ENCODE measurements around the gene CAMK2N1. TPM values are rescaled to one million over a fixed set of nuclear protein-coding genes. Genes with fewer than 3 reads are reported as not detected.

Gene CAMK2N1
- total RNA-seq, 1 experiment from 2014 or later: 4.4 TPM

DNA sequence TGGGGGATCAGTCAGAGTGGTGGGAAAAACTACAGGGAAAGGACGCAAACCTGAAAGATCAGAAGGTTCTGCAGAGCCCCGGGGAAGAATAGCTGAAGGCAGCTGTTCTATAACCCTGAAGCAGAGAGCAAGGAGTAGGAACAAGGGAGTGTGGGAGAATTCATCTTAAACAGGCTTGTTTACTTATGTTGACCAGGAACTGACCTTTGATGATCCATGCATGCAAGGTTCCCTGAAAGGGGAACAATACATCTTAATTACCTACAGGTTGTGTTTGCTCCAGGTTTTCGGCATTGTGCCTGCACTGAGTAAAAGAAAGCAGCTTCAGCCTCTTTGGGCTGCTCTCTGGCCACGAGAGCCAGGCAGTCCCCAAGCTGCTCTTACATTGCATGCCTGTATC is 47.6 kb upstream of the CAMK2N1 start:
- ATAC-seq (no peak), DNase-seq (ENCODE audit: low read depth, low spot score) (no peak)
- Histone ChIP-seq H3K36me3 (ENCODE audit: control insufficient read depth, insufficient read depth, low read length) (no peaks in the 10 kb centered on the region), H3K9me3 (ENCODE audit: control insufficient read depth, insufficient read depth, low read depth, low read length) (no peaks in the 10 kb centered on the region), H3K4me1 (ENCODE audit: control insufficient read depth, insufficient read depth, low read length) (no peaks in the 10 kb centered on the region), H3K27me3 (ENCODE audit: control insufficient read depth, insufficient read depth, low read length) (peaks cover 15% of the 10 kb centered on the region; the same call in 1 of the 2 replicates), H3K4me3 (ENCODE audit: low read depth in 2 of 2, low read length in 2 of 2) (no peak overlapping the region), H3K27ac (ENCODE audit: low read length) (no peak overlapping the region)
- in situ Hi-C loops (cut with HindIII; ENCODE audit: low pct_unique_long_range_greater_than_20kb, low sequenced_read_pairs): no loop called here
- BruUV-seq (replicated peaks): no TSS peak
- intact Hi-C loops (cut with micrococcal nuclease; ENCODE audit: unreplicated experiment): no loop called here
- ChIA-PET POLR2A (no interaction called here), CTCF (interaction anchor here (0.6 kb wide), 1 partner anchor 19 kb away, joined by 4 read pairs; no protein-coding TSS in a partner anchor)
- TF ChIP-seq, protein P1, sequence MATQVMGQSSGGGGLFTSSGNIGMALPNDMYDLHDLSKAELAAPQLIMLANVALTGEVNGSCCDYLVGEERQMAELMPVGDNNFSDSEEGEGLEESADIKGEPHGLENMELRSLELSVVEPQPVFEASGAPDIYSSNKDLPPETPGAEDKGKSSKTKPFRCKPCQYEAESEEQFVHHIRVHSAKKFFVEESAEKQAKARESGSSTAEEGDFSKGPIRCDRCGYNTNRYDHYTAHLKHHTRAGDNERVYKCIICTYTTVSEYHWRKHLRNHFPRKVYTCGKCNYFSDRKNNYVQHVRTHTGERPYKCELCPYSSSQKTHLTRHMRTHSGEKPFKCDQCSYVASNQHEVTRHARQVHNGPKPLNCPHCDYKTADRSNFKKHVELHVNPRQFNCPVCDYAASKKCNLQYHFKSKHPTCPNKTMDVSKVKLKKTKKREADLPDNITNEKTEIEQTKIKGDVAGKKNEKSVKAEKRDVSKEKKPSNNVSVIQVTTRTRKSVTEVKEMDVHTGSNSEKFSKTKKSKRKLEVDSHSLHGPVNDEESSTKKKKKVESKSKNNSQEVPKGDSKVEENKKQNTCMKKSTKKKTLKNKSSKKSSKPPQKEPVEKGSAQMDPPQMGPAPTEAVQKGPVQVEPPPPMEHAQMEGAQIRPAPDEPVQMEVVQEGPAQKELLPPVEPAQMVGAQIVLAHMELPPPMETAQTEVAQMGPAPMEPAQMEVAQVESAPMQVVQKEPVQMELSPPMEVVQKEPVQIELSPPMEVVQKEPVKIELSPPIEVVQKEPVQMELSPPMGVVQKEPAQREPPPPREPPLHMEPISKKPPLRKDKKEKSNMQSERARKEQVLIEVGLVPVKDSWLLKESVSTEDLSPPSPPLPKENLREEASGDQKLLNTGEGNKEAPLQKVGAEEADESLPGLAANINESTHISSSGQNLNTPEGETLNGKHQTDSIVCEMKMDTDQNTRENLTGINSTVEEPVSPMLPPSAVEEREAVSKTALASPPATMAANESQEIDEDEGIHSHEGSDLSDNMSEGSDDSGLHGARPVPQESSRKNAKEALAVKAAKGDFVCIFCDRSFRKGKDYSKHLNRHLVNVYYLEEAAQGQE (IDR thresholded peaks at IDR 0.05; ENCODE audit: insufficient read depth in 1 of 2, low read depth in 2 of 2, low read length in 1 of 2): no peak
- no peak for TF ChIP-seq SIN3A (IDR thresholded peaks at IDR 0.05; ENCODE audit: borderline replicate concordance, insufficient read depth, low read depth, low read length)
- no peak for TF ChIP-seq TCF7L2 (IDR thresholded peaks at IDR 0.05; ENCODE audit: low read depth, low read length)
- TF ChIP-seq POLR2AphosphoS5 (IDR thresholded peaks at IDR 0.05; ENCODE audit: low read depth, low read length): no peak
- TF ChIP-seq, protein P2, sequence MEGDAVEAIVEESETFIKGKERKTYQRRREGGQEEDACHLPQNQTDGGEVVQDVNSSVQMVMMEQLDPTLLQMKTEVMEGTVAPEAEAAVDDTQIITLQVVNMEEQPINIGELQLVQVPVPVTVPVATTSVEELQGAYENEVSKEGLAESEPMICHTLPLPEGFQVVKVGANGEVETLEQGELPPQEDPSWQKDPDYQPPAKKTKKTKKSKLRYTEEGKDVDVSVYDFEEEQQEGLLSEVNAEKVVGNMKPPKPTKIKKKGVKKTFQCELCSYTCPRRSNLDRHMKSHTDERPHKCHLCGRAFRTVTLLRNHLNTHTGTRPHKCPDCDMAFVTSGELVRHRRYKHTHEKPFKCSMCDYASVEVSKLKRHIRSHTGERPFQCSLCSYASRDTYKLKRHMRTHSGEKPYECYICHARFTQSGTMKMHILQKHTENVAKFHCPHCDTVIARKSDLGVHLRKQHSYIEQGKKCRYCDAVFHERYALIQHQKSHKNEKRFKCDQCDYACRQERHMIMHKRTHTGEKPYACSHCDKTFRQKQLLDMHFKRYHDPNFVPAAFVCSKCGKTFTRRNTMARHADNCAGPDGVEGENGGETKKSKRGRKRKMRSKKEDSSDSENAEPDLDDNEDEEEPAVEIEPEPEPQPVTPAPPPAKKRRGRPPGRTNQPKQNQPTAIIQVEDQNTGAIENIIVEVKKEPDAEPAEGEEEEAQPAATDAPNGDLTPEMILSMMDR (IDR thresholded peaks at IDR 0.05): no peak

DNA sequence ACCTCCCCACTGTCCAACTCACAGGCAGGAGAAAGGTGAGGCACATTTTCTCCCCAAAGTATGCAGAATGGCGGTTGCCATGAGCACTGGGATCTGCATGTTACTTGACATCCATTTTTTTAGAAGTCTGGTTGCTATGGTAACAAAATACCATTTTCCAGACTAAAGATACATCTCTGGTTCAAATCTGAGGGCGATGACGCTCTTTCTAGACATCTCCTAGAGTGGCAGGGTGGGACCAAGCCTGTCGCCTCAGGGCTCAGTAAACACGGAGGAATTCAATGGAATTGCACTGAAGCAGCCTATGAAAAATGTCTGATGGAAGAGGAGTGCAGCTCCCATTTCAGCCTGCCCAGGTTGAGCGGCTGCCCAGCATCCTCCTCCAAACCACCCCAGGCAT is 44.9 kb upstream of the CAMK2N1 start:
- H3K4me3 ChIP-seq (ENCODE audit: low read depth in 2 of 2, low read length in 2 of 2): no peak overlapping the region
- DNase-seq (ENCODE audit: low read depth, low spot score): no peak
- no TSS peak for BruUV-seq (replicated peaks)
- in situ Hi-C loops (cut with HindIII; ENCODE audit: low pct_unique_long_range_greater_than_20kb, low sequenced_read_pairs) (no loop called here), intact Hi-C loops (cut with micrococcal nuclease; ENCODE audit: unreplicated experiment) (no loop called here)
- no peak overlapping the region for H3K27ac ChIP-seq (ENCODE audit: low read length)
- POLR2A ChIA-PET: no interaction called here
- CTCF ChIA-PET: no interaction called here
- no peaks in the 10 kb centered on the region for H3K36me3 ChIP-seq (ENCODE audit: control insufficient read depth, insufficient read depth, low read length)
- TF ChIP-seq, protein P1 (IDR thresholded peaks at IDR 0.05; ENCODE audit: insufficient read depth in 1 of 2, low read depth in 2 of 2, low read length in 1 of 2): no peak
- TF ChIP-seq, protein P2 (IDR thresholded peaks at IDR 0.05): no peak
- TF ChIP-seq TCF7L2 (IDR thresholded peaks at IDR 0.05; ENCODE audit: low read depth, low read length): no peak
- TF ChIP-seq SIN3A (IDR thresholded peaks at IDR 0.05; ENCODE audit: borderline replicate concordance, insufficient read depth, low read depth, low read length): no peak
- TF ChIP-seq POLR2AphosphoS5 (IDR thresholded peaks at IDR 0.05; ENCODE audit: low read depth, low read length): no peak
- ATAC-seq: no peak
- no peaks in the 10 kb centered on the region for H3K9me3 ChIP-seq (ENCODE audit: control insufficient read depth, insufficient read depth, low read depth, low read length)
- peaks cover 15% of the 10 kb centered on the region; the same call in 1 of the 2 replicates for H3K27me3 ChIP-seq (ENCODE audit: control insufficient read depth, insufficient read depth, low read length)
- H3K4me1 ChIP-seq (ENCODE audit: control insufficient read depth, insufficient read depth, low read length): no peaks in the 10 kb centered on the region

Data from Panc1 (cell line).